Activated CD8-positive, alpha-beta T cell treated with anti-CD3 and anti-CD28 coated beads for 36 hours (primary cell): ENCODE data around the gene PFDN4. TPM values are rescaled to one million over a fixed set of nuclear protein-coding genes. Genes with fewer than 3 reads are reported as not detected.

Experiments used
- ATAC-seq: fragments of 200-7000 bp; cut with Tn5 transposase; one replicate; pipeline ENCODE4 v1.10.0; 2021; ENCODE audit warnings: mild to moderate bottlenecking, moderate library complexity
- CTCF ChIA-PET: fragments of 350-600 bp; sonication (Branson Sonifier 250); formaldehyde crosslinking; loops from one replicate; lab custom pipeline; 2021; ENCODE audit warnings: antibody characterized with exemption; lab: Charles Lee
- POLR2A ChIA-PET: fragments of 350-600 bp; sonication (Branson Sonifier 250); formaldehyde crosslinking; loops from one replicate; lab custom pipeline; 2021; ENCODE audit warnings: antibody characterized with exemption; lab: Charles Lee
- DNase-seq: peaks from one replicate; pipeline ENCODE4 v3.0.0-alpha.2; 2020
- H3K27ac Mint-ChIP-seq: one replicate; pipeline ENCODE4 v1.8.0; 2021; ENCODE audit warnings: mild to moderate bottlenecking, mixed read lengths
- H3K27me3 Mint-ChIP-seq: one replicate; pipeline ENCODE4 v1.8.0; 2021; ENCODE audit warnings: mixed read lengths
- H3K36me3 Mint-ChIP-seq: one replicate; pipeline ENCODE4 v1.8.0; 2021; ENCODE audit warnings: low read depth, mixed read lengths
- H3K4me1 Mint-ChIP-seq: one replicate; pipeline ENCODE4 v1.8.0; 2021; ENCODE audit warnings: low read depth, mixed read lengths
- H3K4me3 Mint-ChIP-seq: one replicate; pipeline ENCODE4 v1.8.0; 2021; ENCODE audit warnings: mild to moderate bottlenecking, moderate library complexity, mixed read lengths
- H3K9me3 Mint-ChIP-seq: one replicate; pipeline ENCODE4 v1.8.0; 2021; ENCODE audit warnings: mixed read lengths
- intact Hi-C: fragments of 100-400 bp; cut with micrococcal nuclease; formaldehyde crosslinking; loops from one replicate; pipeline ENCODE4 v1.10.0; 2022
- total RNA-seq, 2 experiments: library from RNA; stranded (reverse); gene quantifications; one replicate each; pipeline ENCODE4 v1.2.3, GENCODE V29; 2021
- TF ChIP-seq, protein P1 (sequence below): fragments of 200-600 bp; IDR thresholded peaks from one replicate; pipeline ENCODE4 v1.8.0; 2022; ENCODE audit warnings: antibody characterized with exemption, mild to moderate bottlenecking

The PFDN4 gene
- total RNA-seq, 2 experiments from 2014 or later: 31.1 to 37.4 TPM

DNA sequence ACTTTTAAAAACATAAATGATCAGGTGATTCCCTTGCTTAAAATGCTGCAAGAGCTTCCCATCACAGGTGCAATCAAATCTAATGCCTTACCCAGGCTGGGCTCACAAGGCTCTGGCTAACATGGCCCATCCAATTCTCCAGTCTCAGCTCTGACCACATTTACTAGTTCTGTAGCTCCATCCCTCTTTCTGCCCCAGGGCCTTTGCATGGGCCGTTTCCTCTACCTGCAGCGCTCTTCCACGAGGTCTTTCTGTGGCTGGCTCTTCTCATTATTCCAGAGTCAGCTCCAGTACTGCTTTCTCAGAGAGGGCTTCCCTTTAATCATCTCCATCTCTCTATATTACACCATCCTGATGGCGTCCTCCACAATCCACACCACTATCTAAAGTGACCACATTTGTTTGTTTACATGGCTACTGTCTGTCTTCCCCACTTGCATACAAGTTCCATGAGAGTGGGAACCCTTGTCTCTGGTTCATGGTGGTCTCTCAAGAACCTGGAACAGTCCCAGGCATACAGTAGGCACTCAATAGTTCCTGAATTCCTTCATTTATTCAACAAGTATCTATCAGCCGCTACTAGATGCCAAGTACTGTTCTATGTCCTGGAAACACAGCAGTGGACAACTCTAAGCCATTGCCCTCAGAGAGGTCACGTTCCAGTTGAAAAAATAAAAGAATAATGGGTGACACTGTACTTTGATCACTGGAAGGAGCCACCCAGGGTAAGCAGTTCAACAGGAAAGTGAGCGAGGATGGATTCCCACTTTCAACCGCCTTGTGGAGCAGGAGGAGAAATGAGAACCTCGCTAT, 46.7 kb upstream of the PFDN4 start:
- Mint-ChIP-seq H3K4me1 (no peaks in the 10 kb centered on the region), H3K36me3 (no peaks in the 10 kb centered on the region), H3K27me3 (peaks cover 16% of the 10 kb centered on the region), H3K27ac (no peak overlapping the region), H3K4me3 (no peak overlapping the region), H3K9me3 (no peaks in the 10 kb centered on the region)
- ChIA-PET CTCF (no interaction called here), POLR2A (interaction anchor here (0.7 kb wide), 1 partner anchor 57 kb away, joined by 3 read pairs; no protein-coding TSS in a partner anchor)
- DNase-seq: no peak
- ATAC-seq: no peak
- TF ChIP-seq, protein P1, sequence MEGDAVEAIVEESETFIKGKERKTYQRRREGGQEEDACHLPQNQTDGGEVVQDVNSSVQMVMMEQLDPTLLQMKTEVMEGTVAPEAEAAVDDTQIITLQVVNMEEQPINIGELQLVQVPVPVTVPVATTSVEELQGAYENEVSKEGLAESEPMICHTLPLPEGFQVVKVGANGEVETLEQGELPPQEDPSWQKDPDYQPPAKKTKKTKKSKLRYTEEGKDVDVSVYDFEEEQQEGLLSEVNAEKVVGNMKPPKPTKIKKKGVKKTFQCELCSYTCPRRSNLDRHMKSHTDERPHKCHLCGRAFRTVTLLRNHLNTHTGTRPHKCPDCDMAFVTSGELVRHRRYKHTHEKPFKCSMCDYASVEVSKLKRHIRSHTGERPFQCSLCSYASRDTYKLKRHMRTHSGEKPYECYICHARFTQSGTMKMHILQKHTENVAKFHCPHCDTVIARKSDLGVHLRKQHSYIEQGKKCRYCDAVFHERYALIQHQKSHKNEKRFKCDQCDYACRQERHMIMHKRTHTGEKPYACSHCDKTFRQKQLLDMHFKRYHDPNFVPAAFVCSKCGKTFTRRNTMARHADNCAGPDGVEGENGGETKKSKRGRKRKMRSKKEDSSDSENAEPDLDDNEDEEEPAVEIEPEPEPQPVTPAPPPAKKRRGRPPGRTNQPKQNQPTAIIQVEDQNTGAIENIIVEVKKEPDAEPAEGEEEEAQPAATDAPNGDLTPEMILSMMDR: no peak
- intact Hi-C loops: no loop called here

DNA sequence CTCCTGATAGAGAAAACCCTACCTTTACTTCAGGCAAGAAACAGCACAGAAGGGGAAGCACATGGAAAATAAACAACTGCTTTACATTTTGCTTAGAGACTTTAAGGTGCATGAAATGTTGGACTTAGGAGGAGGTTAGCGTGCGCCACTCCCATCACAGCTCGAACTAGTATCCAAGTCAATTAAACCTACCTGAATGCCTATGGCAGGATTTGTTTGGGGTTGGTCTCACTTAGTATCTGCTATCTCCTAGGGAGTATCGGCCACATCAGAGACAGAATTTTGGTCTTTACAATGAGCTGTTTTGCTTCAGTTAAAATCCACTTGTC, 46.1 kb upstream of the PFDN4 start:
- POLR2A ChIA-PET: no interaction called here
- DNase-seq: no peak
- CTCF ChIA-PET: interaction anchor here (2.0 kb wide), 1 partner anchor 58 kb away, joined by 6 read pairs; no protein-coding TSS in a partner anchor
- Mint-ChIP-seq H3K9me3 (no peaks in the 10 kb centered on the region), H3K4me3 (no peak overlapping the region), H3K27ac (no peak overlapping the region), H3K27me3 (peaks cover 17% of the 10 kb centered on the region), H3K36me3 (no peaks in the 10 kb centered on the region), H3K4me1 (no peaks in the 10 kb centered on the region)
- TF ChIP-seq, protein P1: no peak
- no peak for ATAC-seq
- intact Hi-C loops: no loop called here

DNA sequence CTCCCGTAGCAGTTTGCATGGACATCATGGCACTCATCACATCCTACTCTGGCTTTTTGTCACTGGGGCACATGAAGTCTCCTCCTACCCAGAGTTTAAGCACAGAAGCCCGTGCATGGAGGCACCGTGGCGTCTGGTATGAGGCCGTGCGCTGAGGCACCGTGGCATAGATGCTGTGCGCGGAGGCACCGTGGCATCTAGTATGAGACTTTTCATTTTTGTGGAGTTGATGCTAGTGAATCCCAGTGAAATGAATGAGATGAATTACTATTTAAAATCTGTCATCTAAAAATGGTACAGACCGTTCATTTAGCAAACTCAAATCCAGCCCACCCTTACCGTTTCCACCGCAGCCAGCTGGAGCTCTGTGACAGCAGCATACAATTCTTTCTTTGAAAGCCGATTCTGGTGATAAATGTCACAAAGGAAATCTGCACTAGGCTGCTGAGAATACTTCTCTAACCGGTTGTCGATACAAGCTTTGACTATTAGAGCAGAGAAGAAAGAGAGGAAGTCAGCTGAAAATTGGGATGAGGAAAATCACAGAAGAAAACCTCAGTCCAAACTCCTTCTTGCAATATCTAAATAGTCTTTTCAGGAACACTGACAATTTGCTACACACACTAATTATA, 45.4 kb upstream of the PFDN4 start:
- Mint-ChIP-seq H3K27me3 (peaks cover 17% of the 10 kb centered on the region), H3K27ac (no peak overlapping the region), H3K9me3 (no peaks in the 10 kb centered on the region), H3K4me1 (no peaks in the 10 kb centered on the region), H3K4me3 (no peak overlapping the region), H3K36me3 (no peaks in the 10 kb centered on the region)
- TF ChIP-seq, protein P1: no peak
- no peak for ATAC-seq
- intact Hi-C loops: no loop called here
- DNase-seq: no peak
- CTCF ChIA-PET: interaction anchor here (2.0 kb wide), 1 partner anchor 59 kb away, joined by 6 read pairs; no protein-coding TSS in a partner anchor
- POLR2A ChIA-PET: no interaction called here

DNA sequence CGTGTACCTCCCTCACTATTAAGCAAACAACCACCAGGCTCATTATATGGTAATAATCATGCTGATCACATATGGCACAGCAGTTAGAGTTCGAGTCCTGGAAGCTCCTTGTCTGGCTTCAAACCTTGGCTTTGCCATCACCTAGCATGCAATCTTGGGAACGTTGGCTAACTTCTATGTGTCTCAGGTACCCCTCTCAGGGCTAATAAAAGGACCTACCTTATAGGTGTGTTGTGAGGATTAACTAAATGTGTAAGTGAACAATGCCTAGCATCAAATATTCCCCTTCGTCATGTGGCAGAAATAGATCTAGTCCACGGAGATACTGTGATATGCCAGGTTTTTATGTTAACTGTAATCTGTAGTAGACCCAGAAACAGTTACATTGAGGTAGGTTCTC, 44.5 kb upstream of the PFDN4 start:
- Mint-ChIP-seq H3K9me3 (no peaks in the 10 kb centered on the region), H3K27me3 (peaks cover 23% of the 10 kb centered on the region), H3K4me3 (no peak overlapping the region), H3K36me3 (no peaks in the 10 kb centered on the region), H3K27ac (no peak overlapping the region), H3K4me1 (no peaks in the 10 kb centered on the region)
- TF ChIP-seq, protein P1: no peak
- no peak for DNase-seq
- ChIA-PET CTCF (interaction anchor here (2.0 kb wide), 1 partner anchor 60 kb away, joined by 6 read pairs; no protein-coding TSS in a partner anchor), POLR2A (no interaction called here)
- ATAC-seq: no peak
- intact Hi-C loops: no loop called here

DNA sequence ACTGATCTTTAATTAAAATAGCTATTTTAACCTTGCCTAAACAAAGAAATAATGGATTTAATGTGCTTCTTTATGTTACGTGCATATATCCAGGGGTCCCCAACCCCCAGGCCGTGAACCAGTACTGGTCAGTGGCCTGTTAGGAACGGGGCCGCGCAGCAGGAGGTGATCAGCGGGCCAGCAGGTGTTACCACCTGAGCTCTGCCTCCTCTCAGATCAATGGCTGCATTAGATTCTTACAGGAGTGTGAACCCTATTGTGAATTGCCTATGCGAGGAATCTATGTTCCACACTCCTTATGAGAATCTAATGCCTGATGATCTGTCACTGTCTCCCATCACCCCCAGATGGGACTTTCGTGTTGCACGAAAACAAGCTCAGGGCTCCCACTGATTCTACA, 42.9 kb upstream of the PFDN4 start:
- intact Hi-C loops: no loop called here
- Mint-ChIP-seq H3K27me3 (peaks cover 29% of the 10 kb centered on the region), H3K36me3 (no peaks in the 10 kb centered on the region), H3K4me1 (no peaks in the 10 kb centered on the region), H3K4me3 (no peak overlapping the region), H3K27ac (no peak overlapping the region), H3K9me3 (no peaks in the 10 kb centered on the region)
- TF ChIP-seq, protein P1: no peak
- no peak for ATAC-seq
- ChIA-PET CTCF (interaction anchor here (1.5 kb wide), 1 partner anchor 61 kb away, joined by 3 read pairs; no protein-coding TSS in a partner anchor), POLR2A (no interaction called here)
- no peak for DNase-seq
